NB4 (cell line): ENCODE data around the gene RTBDN.

ENCODE experiments used
- DNase-seq: peaks from one replicate; pipeline ENCODE4 v3.0.0; 2010; ENCODE audit warnings: low read depth
- H3K4me3 ChIP-seq: one replicate; pipeline ENCODE4 v1.5.1; 2011; ENCODE audit warnings: mild to moderate bottlenecking, low read depth, low read length, moderate library complexity
- CTCF ChIP-seq: IDR thresholded peaks from one replicate; pipeline ENCODE4 v1.5.1; 2012; ENCODE audit warnings: low read depth, low read length
- MAX ChIP-seq: IDR thresholded peaks from 2 replicates; pipeline ENCODE4 v1.6.1; 2011; ENCODE audit warnings: low read depth, low read length
- MYC ChIP-seq: IDR thresholded peaks from 2 replicates; pipeline ENCODE4 v1.6.1; 2011; ENCODE audit warnings: low read depth, low read length
- POLR2A ChIP-seq: IDR thresholded peaks from 2 replicates; pipeline ENCODE4 v1.6.1; 2011; ENCODE audit warnings: mild to moderate bottlenecking; ENCODE audit not compliant: insufficient read length; ENCODE audit errors: extremely low read depth

Gene RTBDN

GRCh38 chr19:12838182-12838885 is 4.0 kb upstream of the RTBDN start, which contains the start of gene MAST1:
Gene MAST1, plus strand, starts transcription at chr19:12838515. Its CDS starts 58 bp downstream, at chr19:12838573.
- peak; percentile 22 for TF ChIP-seq CTCF
- no peak for TF ChIP-seq MYC
- no peak for TF ChIP-seq POLR2A
- no peak for TF ChIP-seq MAX
- no peak within 1 kb of the TSS for H3K4me3 ChIP-seq
- peak; percentile 59 for DNase-seq

GRCh38 chr19:12837225-12837624 is 2.8 kb upstream of the RTBDN start:
- TF ChIP-seq POLR2A, result no peak
- no peak for TF ChIP-seq MYC
- no peak for TF ChIP-seq CTCF
- no peak for TF ChIP-seq MAX

GRCh38 chr19:12836529-12836863 is 2.1 kb upstream of the RTBDN start:
- DNase-seq, result no peak
- no peak overlapping the region for H3K4me3 ChIP-seq
- TF ChIP-seq CTCF, result no peak

More at GRCh38 chr19:12837225-12837624, 2.8 kb upstream of the RTBDN start:
- H3K4me3 ChIP-seq, result no peak overlapping the region
- DNase-seq, result no peak

- no peak overlapping the region for H3K4me3 ChIP-seq
- DNase-seq, result no peak
Observed at GRCh38 chr19:12834976-12835757, 788 bp upstream of the RTBDN start.

More at GRCh38 chr19:12834976-12835757, 788 bp upstream of the RTBDN start:
- TF ChIP-seq MYC (no peak), MAX (no peak), CTCF (no peak), POLR2A (no peak)
